Nasal cavity respiratory epithelium epithelial cell of viscerocranial mucosa (primary cell): ENCODE data around the gene ATP9A. TPM values are rescaled to one million over a fixed set of nuclear protein-coding genes. Genes with fewer than 3 reads are reported as not detected.

Experiments
- total RNA-seq: library from RNA; depleted of rRNA; stranded (reverse); fragments of >200 nt; gene quantifications from 2 replicates; pipeline ENCODE4 v1.2.3, GENCODE V29; 2014

The ATP9A gene
- 36.2 and 72.0 TPM in 2 replicates for total RNA-seq

GRCh38 chr20:51767867-51768758, at the start of gene ATP9A:
ATP9A (minus strand) TSS chr20:51768390; CDS start chr20:51768369, 21 bp downstream.

DNA sequence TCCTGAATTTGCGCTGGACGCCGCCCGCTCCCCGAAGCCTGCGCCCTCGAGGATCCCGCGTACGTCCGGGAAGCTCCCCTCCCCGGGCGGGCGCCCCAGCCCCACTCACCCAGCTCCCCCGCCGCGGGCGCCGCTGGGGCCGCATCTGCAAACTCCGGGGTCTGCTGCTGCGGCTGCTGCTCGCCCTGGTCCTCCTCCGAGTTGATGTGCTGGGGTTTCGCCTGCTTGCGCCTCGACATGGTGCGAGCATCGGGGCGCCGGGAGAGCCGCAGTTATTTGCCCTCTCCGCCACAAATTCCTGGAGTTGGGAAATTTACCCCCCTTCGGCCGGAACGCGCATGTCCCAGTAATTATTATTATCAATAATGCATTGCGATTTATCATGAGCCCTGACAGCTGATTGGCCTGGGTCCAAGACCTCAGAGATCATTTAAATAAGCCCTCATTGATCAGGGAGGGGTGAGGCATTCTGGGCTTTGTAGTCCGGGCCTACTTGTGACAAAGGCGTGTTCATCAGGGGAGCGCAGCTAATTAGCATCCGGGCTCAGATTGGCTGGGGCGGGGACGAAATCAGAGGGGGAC, 34.1 kb upstream of the ATP9A start, which contains the start of gene SALL4:
SALL4 (minus strand) TSS at position 352 of the 582 bp plus-strand sequence; CDS start at position 239, 113 bp downstream.

Other genes starting within 250 kb of the ATP9A start
- gene NFATC2, start 225.7 kb downstream of the ATP9A start, total RNA-seq = under 0.01 TPM in 1 of 2 replicates, not detected in the other
- gene SALL4, start 34.1 kb upstream of the ATP9A start, total RNA-seq = 0.21 and 1.4 TPM in 2 replicates